ENCODE data around the gene SH3BP5L.

Gene SH3BP5L

GRCh38 chr1:248828845-248829244, 3.1 kb upstream of the SH3BP5L start:
- no peak for DNase-seq (ENCODE audit: low read depth in 2 of 2)

GRCh38 chr1:248825573-248825908, 174 bp downstream of the SH3BP5L start:
- DNase-seq (ENCODE audit: low read depth in 2 of 2): no peak

- no peak for DNase-seq (ENCODE audit: low read depth in 2 of 2)
Measured at GRCh38 chr1:248825136-248825535, 579 bp downstream of the SH3BP5L start.

GRCh38 chr1:248824701-248825100, 1.0 kb downstream of the SH3BP5L start:
- no peak for DNase-seq (ENCODE audit: low read depth in 2 of 2)

- no peak for DNase-seq (ENCODE audit: low read depth in 2 of 2)
Measured at GRCh38 chr1:248824301-248824700, 1.4 kb downstream of the SH3BP5L start.

GRCh38 chr1:248823517-248824001, 2.2 kb downstream of the SH3BP5L start:
- DNase-seq (ENCODE audit: low read depth in 2 of 2): no peak

- DNase-seq (ENCODE audit: low read depth in 2 of 2): no peak
Measured at GRCh38 chr1:248822148-248823032, 3.3 kb downstream of the SH3BP5L start.

GRCh38 chr1:248821641-248822040, 4.1 kb downstream of the SH3BP5L start:
- no peak for DNase-seq (ENCODE audit: low read depth in 2 of 2)

GRCh38 chr1:248821101-248821500, 4.6 kb downstream of the SH3BP5L start:
- no peak for DNase-seq (ENCODE audit: low read depth in 2 of 2)

GRCh38 chr1:248820041-248820585, 5.6 kb downstream of the SH3BP5L start:
- no peak for DNase-seq (ENCODE audit: low read depth in 2 of 2)

- DNase-seq (ENCODE audit: low read depth in 2 of 2): no peak
Measured at GRCh38 chr1:248818505-248819374, 7.0 kb downstream of the SH3BP5L start.

GRCh38 chr1:248817065-248817464, 8.7 kb downstream of the SH3BP5L start:
- DNase-seq (ENCODE audit: low read depth in 2 of 2): no peak

- no peak for DNase-seq (ENCODE audit: low read depth in 2 of 2)
Measured at GRCh38 chr1:248816042-248816851, 9.5 kb downstream of the SH3BP5L start.

GRCh38 chr1:248815407-248816034, 10.2 kb downstream of the SH3BP5L start:
- DNase-seq (ENCODE audit: low read depth in 2 of 2): no peak

GRCh38 chr1:248814351-248814750, 11.4 kb downstream of the SH3BP5L start:
- DNase-seq (ENCODE audit: low read depth in 2 of 2): no peak

- DNase-seq (ENCODE audit: low read depth in 2 of 2): no peak
Measured at GRCh38 chr1:248813546-248813945, 12.2 kb downstream of the SH3BP5L start.

GRCh38 chr1:248812736-248813425, 12.8 kb downstream of the SH3BP5L start:
- DNase-seq (ENCODE audit: low read depth in 2 of 2): no peak

- DNase-seq (ENCODE audit: low read depth in 2 of 2): no peak
Measured at GRCh38 chr1:248811514-248812490, 13.9 kb downstream of the SH3BP5L start.

Measured in activated CD4-positive, alpha-beta T cell treated with anti-CD3 and anti-CD28 coated beads for 24 hours (primary cell).